ENCODE data around the gene PPP1R13B.

DNA sequence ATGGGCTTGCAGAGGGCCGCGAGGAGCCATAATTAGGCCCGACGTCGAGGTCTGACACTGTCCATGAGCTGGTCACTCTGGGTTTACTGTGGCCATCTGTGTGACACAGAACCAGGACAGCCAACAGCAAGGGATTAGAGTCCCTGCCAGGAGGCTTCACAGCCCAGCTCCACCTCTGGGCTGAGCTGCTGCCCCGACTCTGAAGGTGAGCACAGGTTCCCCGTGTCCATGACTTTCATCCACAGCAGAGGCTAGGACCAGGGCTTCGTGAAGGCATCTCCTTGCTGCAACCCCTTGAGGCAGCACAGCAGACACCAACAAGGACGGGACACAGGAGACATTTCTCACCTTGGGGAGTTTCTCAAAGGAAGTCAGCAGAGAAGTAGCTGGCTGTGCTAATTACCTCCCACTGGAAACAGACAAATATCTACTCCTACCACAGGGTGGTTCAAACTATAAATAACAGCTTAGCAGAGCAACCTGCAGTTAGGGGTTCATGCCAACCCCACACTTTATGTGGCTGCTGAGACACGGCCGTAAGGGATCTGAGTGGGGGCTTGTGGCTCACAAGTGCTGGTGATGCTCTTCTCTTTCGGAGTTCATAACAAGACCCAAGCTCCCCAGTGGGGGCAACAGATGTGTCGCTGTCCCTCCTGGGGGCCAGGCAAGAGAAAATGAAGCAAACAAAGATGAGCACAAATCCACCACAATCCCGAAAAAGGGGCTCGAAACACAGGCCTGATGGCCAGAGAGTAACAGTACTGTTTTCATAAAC is 102.6 kb downstream of the PPP1R13B start:
- TF ChIP-seq, protein P1, sequence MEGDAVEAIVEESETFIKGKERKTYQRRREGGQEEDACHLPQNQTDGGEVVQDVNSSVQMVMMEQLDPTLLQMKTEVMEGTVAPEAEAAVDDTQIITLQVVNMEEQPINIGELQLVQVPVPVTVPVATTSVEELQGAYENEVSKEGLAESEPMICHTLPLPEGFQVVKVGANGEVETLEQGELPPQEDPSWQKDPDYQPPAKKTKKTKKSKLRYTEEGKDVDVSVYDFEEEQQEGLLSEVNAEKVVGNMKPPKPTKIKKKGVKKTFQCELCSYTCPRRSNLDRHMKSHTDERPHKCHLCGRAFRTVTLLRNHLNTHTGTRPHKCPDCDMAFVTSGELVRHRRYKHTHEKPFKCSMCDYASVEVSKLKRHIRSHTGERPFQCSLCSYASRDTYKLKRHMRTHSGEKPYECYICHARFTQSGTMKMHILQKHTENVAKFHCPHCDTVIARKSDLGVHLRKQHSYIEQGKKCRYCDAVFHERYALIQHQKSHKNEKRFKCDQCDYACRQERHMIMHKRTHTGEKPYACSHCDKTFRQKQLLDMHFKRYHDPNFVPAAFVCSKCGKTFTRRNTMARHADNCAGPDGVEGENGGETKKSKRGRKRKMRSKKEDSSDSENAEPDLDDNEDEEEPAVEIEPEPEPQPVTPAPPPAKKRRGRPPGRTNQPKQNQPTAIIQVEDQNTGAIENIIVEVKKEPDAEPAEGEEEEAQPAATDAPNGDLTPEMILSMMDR (IDR thresholded peaks at IDR 0.05): no peak
- no peak for TF ChIP-seq EP300 (IDR thresholded peaks at IDR 0.05)
